GM12865 (cell line): ENCODE data around the gene RAB40C.

ENCODE experiments used
- DNase-seq: peaks from one replicate; pipeline ENCODE4 v3.0.0; 2010; ENCODE audit warnings: low read depth
- H3K4me3 ChIP-seq: 2 replicates; pipeline ENCODE4 v1.5.1; 2011; ENCODE audit warnings: mild to moderate bottlenecking, low read depth, low read length, control low read depth
- CTCF ChIP-seq: IDR thresholded peaks from 2 replicates; pipeline ENCODE4 v1.5.1; 2011; ENCODE audit warnings: low read length, control low read depth, low read depth, inconsistent platforms; ENCODE audit not compliant: insufficient read depth; ENCODE audit errors: missing control alignments

The RAB40C gene

GRCh38 chr16:646679-647172 is 56.9 kb downstream of the RAB40C start:
- DNase-seq = no peak
- H3K4me3 ChIP-seq = no peak overlapping the region
- no peak for TF ChIP-seq CTCF

DNA sequence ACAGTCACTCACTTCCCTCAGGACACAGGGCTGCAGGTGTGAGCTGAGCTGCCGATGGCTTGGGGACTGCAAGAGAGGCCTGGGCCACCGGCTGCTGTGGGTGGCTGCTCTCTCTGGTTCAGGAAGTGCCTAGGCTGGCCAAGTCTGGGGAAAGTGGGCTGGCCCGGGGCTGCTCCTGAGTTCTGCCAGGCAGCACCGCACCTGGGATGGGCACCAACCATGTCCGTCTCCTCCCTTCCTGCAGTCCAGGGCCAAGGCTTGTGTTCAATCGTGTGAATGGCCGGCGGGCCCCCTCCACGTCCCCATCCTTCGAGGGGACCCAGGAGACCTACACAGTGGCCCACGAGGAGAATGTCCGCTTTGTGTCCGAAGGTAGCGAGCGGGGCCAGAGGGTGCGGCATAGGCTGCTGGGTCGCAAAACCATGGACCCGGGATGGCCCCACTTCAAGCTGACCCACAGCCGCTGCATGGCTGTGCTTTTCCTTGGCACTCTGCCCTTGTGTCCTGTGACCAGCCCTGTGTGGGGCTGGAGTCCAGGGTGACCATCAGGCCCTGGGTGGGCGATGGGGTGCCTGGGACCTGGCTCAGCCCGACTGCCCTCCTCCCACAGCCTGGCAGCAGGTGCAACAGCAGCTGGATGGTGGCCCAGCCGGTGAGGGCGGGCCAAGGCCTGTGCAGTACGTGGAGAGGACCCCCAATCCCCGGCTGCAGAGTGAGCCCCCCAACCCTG is 57.5 kb downstream of the RAB40C start:
- no peak for TF ChIP-seq CTCF
- H3K4me3 ChIP-seq = peak overlapping the region; percentile 75
- no peak for DNase-seq

GRCh38 chr16:648071-648780 is 58.4 kb downstream of the RAB40C start:
- peak; percentile 73 for TF ChIP-seq CTCF
- H3K4me3 ChIP-seq = peak overlapping the region; percentile 75
- peak; percentile 76 for DNase-seq

- peak; percentile 94 for DNase-seq
- no peak for TF ChIP-seq CTCF
- H3K4me3 ChIP-seq = peak within 1 kb of the TSS; percentile 75
These were observed 59.1 kb downstream of the RAB40C start, which contains the start of gene WDR90 for GRCh38 chr16:648781-649589. Gene WDR90, plus strand, starts transcription at chr16:649365. Its CDS starts 52 bp downstream, at chr16:649417.

DNA sequence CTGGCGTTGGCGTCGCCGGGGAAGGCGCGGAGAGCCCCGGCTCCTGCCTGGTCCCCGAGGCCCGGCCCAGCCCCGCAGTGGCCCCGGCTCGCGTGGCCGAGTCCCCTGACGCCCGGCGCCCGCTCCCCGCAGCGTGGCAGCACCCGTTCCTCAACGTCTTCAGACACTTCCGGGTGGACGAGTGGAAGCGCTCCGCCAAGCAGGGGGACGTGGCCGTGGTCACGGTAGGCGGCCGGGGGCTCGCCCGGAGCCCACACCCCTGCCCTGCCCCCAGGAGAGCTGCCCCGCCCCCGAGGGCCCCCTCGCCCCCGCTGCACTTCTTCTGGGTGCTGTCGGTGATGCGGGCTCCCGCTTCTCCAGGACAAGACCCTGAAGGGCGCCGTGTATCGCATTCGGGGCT is 59.8 kb downstream of the RAB40C start:
- peak; percentile 49 for DNase-seq
- TF ChIP-seq CTCF = no peak
- H3K4me3 ChIP-seq = peak overlapping the region; percentile 75

- no peak for TF ChIP-seq CTCF
- DNase-seq = no peak
These were observed 62.0 kb downstream of the RAB40C start for GRCh38 chr16:651844-652243.

More at GRCh38 chr16:651844-652243, 62.0 kb downstream of the RAB40C start:
- no peak overlapping the region for H3K4me3 ChIP-seq
